Umbilical cord (tissue), 2 donors: ENCODE data around the gene OR2L8. TPM values are rescaled to one million over a fixed set of nuclear protein-coding genes. Genes with fewer than 3 reads are reported as not detected.

Experiments used
- DNase-seq: peaks from one replicate; pipeline ENCODE4 v3.0.0-alpha.2; 2015; ENCODE audit warnings: low spot score
- total RNA-seq: library from RNA; depleted of rRNA; stranded (reverse); fragments of >200 nt; gene quantifications from one replicate; pipeline ENCODE4 v1.2.3, GENCODE V29; 2014; ENCODE audit warnings: low replicate concordance; ENCODE audit not compliant: insufficient read depth

Gene OR2L8
- total RNA-seq, 1 donor from 2014 or later, result not detected

DNA sequence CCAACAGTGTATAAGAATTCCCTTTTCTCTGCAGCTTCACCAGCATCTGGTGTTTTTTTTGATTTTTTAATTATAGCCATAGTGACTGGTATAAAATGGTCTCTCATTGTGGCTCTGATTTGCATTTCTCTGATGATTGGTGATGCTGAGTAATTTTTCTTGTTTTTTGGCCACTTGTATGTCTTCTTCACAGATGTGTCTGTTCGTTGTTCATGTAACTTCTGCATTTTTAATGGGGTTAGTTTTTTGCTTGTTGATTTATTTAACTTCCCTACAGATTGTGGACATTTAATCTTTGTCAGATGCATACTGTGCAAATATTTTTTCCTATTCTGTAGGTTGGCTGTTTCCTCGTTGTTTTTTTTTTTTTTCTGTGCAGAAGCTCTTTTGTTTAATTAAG, 44.3 kb downstream of the OR2L8 start:
- no peak for DNase-seq

GRCh38 chr1:247998811-247999210, 50.2 kb downstream of the OR2L8 start:
- no peak for DNase-seq

Other genes starting within 250 kb of the OR2L8 start
- gene OR6F1, start 232.2 kb upstream of the OR2L8 start, total RNA-seq, result 0.72 TPM
- not detected for gene OR14K1, start 210.2 kb upstream of the OR2L8 start, total RNA-seq
- 4.6 TPM for gene OR14A2, start 200.7 kb upstream of the OR2L8 start, total RNA-seq
- 9.9 TPM for gene OR1C1, start 188.3 kb upstream of the OR2L8 start, total RNA-seq
- 2.6 TPM for gene OR14A16, start 124.7 kb upstream of the OR2L8 start, total RNA-seq
- 0.96 TPM for gene OR11L1, start 107.0 kb upstream of the OR2L8 start, total RNA-seq
- gene TRIM58, start 91.7 kb upstream of the OR2L8 start, total RNA-seq, result 7.7 TPM
- gene OR2W3, start 53.3 kb upstream of the OR2L8 start, total RNA-seq, result 5.5 TPM
- not detected for gene OR2T8, start 28.6 kb upstream of the OR2L8 start, total RNA-seq
- gene OR2AJ1, start 24.0 kb upstream of the OR2L8 start, total RNA-seq, result 5.3 TPM
- gene OR2AK2, start 16.4 kb downstream of the OR2L8 start, total RNA-seq, result not detected
- 3.4 TPM for gene OR2L5, start 64.8 kb downstream of the OR2L8 start, total RNA-seq
- 8.9 TPM for gene OR2L2, start 81.2 kb downstream of the OR2L8 start, total RNA-seq
- gene OR2L3, start 98.0 kb downstream of the OR2L8 start, total RNA-seq, result 3.6 TPM
- 3.1 TPM for gene OR2L13, start 146.3 kb downstream of the OR2L8 start, total RNA-seq
- gene OR2M5, start 196.3 kb downstream of the OR2L8 start, total RNA-seq, result 3.6 TPM
- 4.8 TPM for gene OR2M2, start 226.0 kb downstream of the OR2L8 start, total RNA-seq
- gene OR2M3, start 248.4 kb downstream of the OR2L8 start, total RNA-seq, result 1.2 TPM